Large intestine (tissue), 3 donors: ENCODE results near the gene TUBGCP2. TPM values are rescaled to one million over a fixed set of nuclear protein-coding genes. Genes with fewer than 3 reads are reported as not detected.

Source experiments
- DNase-seq, 2 donors: peaks; one replicate each; pipeline versions ENCODE4 v3.0.0 to v3.0.0-alpha.2; 2013
- H3K27ac ChIP-seq: one replicate; pipeline ENCODE4 v1.5.1; 2013; ENCODE audit warnings: low read length
- H3K27me3 ChIP-seq: 2 replicates; pipeline ENCODE4 v1.6.1; 2013; ENCODE audit warnings: low read length; ENCODE audit not compliant: control insufficient read depth, insufficient read depth
- H3K36me3 ChIP-seq: 2 replicates; pipeline ENCODE4 v1.6.1; 2013; ENCODE audit warnings: low read length; ENCODE audit not compliant: control insufficient read depth, insufficient read depth
- H3K4me1 ChIP-seq: one replicate; pipeline ENCODE4 v1.6.1; 2013; ENCODE audit warnings: low read length; ENCODE audit not compliant: control insufficient read depth, insufficient read depth
- H3K4me3 ChIP-seq: one replicate; pipeline ENCODE4 v1.5.1; 2013; ENCODE audit warnings: low read length
- H3K9me3 ChIP-seq: one replicate; pipeline ENCODE4 v1.6.1; 2013; ENCODE audit warnings: mild to moderate bottlenecking, low read depth, low read length, moderate library complexity; ENCODE audit not compliant: control insufficient read depth
- WGBS: methylation state at CpG from one replicate; pipeline ENCODE4 v1.1.5; 2013; ENCODE audit warnings: low lambda C conversion rate; ENCODE audit not compliant: insufficient coverage; 5-methylcytosine and 5-hydroxymethylcytosine counted together
- polyA plus RNA-seq: library from polyadenylated mRNA; unstranded; fragments of 120-200 nt; gene quantifications from one replicate; pipeline ENCODE4 v1.2.1, GENCODE V29; 2013

The TUBGCP2 gene
- polyA plus RNA-seq, 1 donor, result 53.2 TPM

GRCh38 chr10:133343558-133343957 is 34.9 kb upstream of the TUBGCP2 start:
- no CpG with 5 or more reads among the region's 9 CpGs for WGBS
- H3K9me3 ChIP-seq, result peaks cover 8% of the 10 kb centered on the region
- no peak overlapping the region for H3K27ac ChIP-seq
- H3K4me1 ChIP-seq, result peaks cover 16% of the 10 kb centered on the region
- H3K36me3 ChIP-seq, result no peaks in the 10 kb centered on the region
- H3K4me3 ChIP-seq, result no peak overlapping the region
- H3K27me3 ChIP-seq, result no peaks in the 10 kb centered on the region
- DNase-seq, result peak in 1 of 2 donors; percentile 59

DNA sequence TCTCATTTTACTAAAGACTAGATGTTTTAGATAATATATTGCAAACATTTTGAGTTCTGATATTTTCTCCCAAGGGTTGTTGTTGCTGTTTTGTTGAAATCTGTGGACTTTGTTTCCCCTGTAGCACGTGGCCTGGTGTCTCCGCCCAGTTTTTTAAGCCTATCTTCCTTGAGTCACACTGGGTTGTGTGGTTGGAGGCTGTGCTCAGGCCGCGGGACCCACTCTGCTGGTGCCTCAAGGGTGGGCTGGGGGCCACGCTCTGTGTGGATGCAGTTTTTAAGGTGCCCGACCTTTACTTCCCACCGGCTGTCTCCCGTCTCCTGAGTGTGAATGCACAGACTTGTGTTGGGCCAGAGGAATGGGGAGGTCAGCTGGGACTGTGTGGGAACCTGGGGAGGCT is 34.3 kb upstream of the TUBGCP2 start:
- Histone ChIP-seq H3K27ac (no peak overlapping the region), H3K4me1 (peaks cover 12% of the 10 kb centered on the region), H3K27me3 (peaks cover 5% of the 10 kb centered on the region), H3K4me3 (no peak overlapping the region), H3K9me3 (peaks cover 14% of the 10 kb centered on the region), H3K36me3 (no peaks in the 10 kb centered on the region)
- peak in 1 of 2 donors; percentile 55 for DNase-seq
- WGBS, result no CpG with 5 or more reads among the region's 8 CpGs

DNA sequence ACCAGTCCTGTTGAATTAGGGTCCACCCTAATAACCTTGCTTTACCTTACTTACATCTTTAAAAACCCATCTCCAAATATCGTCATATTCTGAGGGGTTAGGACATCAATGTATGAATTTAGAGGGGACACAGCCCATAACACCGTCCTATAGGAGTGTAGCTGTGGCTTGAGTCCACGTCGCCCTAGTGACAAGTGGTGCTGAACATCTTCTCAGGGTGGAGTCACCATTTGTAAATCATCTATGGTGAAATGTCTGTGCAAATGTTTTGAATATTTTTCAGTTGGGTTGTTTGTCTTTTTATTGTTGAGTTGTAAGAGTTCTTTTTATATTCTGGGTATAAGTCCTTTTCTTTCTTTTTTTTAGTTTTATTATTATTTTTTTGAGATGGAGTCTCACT is 33.3 kb upstream of the TUBGCP2 start:
- Histone ChIP-seq H3K27ac (no peak overlapping the region), H3K4me3 (no peak overlapping the region), H3K9me3 (peaks cover 23% of the 10 kb centered on the region), H3K36me3 (no peaks in the 10 kb centered on the region), H3K27me3 (peaks cover 15% of the 10 kb centered on the region), H3K4me1 (peaks cover 11% of the 10 kb centered on the region)
- no CpG with 5 or more reads among the region's 4 CpGs for WGBS
- DNase-seq, result no peak

DNA sequence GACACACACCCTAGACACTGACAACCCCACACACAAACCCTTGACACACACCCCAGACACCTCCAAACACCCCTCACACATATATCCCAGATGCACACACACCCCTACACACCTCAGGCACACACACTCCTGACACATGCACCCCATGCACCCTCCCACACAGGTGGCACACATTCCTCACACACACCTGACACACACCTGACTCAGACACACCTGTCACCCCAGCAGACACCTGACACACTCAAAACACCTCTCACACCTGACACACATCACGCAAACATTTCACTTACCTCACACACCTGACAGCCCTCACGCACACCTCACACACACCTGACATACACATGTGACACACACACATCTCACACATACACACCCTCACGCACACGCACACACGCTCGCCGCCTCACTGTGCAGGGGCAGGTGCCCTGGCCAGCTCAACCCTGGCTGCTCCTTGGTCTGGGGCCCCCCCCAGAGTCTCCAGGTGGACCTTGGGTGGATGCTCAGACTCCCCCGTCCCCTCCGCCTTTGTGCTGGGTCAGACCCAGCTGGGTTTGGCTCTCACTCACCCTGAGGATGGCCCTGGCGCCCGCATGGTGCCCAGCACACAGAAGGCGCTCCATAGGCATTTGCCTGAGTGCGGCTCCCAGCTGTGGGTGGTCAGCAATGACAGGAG is 31.2 kb upstream of the TUBGCP2 start:
- Histone ChIP-seq H3K4me1 (peaks cover 16% of the 10 kb centered on the region), H3K36me3 (no peaks in the 10 kb centered on the region), H3K4me3 (no peak overlapping the region), H3K27ac (no peak overlapping the region), H3K9me3 (peaks cover 27% of the 10 kb centered on the region), H3K27me3 (peaks cover 36% of the 10 kb centered on the region)
- 100% methylated on average over 2 of the region's 13 CpGs for WGBS
- DNase-seq, result no peak

GRCh38 chr10:133338080-133339071 is 29.7 kb upstream of the TUBGCP2 start:
- H3K4me1 ChIP-seq, result peaks cover 12% of the 10 kb centered on the region
- WGBS, result no CpG with 5 or more reads among the region's 10 CpGs
- H3K36me3 ChIP-seq, result no peaks in the 10 kb centered on the region
- peaks cover 33% of the 10 kb centered on the region for H3K9me3 ChIP-seq
- H3K27ac ChIP-seq, result no peak overlapping the region
- no peak overlapping the region for H3K4me3 ChIP-seq
- DNase-seq, result no peak
- H3K27me3 ChIP-seq, result peaks cover 44% of the 10 kb centered on the region

- WGBS, result no CpG with 5 or more reads among the region's 3 CpGs
- no peak overlapping the region for H3K27ac ChIP-seq
- peaks cover 52% of the 10 kb centered on the region for H3K27me3 ChIP-seq
- H3K36me3 ChIP-seq, result no peaks in the 10 kb centered on the region
- peaks cover 35% of the 10 kb centered on the region for H3K9me3 ChIP-seq
- H3K4me3 ChIP-seq, result no peak overlapping the region
- H3K4me1 ChIP-seq, result peaks cover 5% of the 10 kb centered on the region
- DNase-seq, result no peak
Measured at GRCh38 chr10:133337370-133337725, 28.7 kb upstream of the TUBGCP2 start.

DNA sequence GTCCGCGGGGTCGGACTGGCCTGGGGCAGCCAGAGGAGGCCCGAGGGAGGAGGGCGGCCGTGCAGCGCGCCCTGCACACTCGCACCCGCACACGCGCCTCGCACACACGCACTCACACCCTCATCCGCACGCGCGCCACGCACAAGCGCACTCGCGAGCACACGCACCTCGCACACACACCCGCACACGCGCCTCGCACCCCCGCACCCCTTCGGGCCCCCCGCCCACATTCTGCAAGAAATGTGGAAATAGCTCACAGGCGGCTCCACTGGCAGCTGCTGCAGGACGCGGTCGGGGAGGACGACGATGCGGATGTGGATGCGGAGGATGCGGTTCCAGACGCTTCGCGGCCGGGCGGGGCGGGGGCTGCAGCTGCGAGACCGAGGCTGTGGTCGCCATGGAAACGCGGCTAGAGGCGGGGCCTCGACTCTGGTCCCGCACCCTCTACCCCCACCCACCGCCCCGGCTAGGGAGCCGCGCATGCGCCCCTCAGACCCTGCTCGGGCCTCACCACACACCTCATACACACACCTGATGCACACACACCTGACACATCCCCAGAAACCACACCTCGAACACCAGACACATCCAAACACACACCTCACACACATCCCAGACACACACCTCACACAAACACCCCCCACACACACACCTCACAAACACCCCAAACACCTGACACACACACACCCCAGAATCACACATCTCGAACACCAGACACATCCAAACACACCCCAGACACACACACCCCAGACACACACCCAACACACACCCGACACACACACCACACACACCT is 28.1 kb upstream of the TUBGCP2 start, which contains the start of gene CALY:
Gene CALY, minus strand, starts transcription at position 320 of the 793 bp plus-strand sequence. CDS start 7,907 bp downstream, outside the sequence.
- no CpG with 5 or more reads among the region's 63 CpGs for WGBS
- no peak within 1 kb of the TSS for H3K27ac ChIP-seq

DNA sequence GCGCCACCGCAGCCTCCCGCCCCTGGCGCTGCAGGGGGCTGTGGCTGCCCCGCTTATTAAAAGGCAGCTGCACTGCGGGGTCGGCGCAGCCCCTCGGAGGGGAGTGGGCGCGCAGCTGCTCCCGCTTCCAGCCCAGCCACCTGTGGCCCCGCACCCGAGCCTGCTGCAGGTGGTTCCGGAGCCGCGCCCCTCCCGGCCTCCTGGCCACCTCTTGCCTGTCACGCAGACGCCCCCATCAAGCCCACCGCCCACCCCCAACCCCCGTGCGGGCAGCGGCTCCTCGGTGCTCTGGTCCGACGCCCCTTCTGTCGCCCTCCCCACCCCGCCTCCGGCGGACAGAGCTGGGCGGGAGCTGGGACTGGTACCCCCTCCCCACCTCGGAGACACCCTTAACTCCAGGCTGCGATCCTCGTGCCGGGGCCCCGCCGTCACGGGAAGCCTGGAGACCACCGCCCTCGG is 27.5 kb upstream of the TUBGCP2 start:
- H3K27me3 ChIP-seq, result peaks cover 63% of the 10 kb centered on the region

More for the DNA sequence above, 28.1 kb upstream of the TUBGCP2 start, which contains the start of gene CALY:
- peak in 1 of 2 donors; percentile 36 for DNase-seq
- Histone ChIP-seq H3K4me1 (peaks cover 5% of the 10 kb centered on the region), H3K9me3 (peaks cover 35% of the 10 kb centered on the region), H3K27me3 (peaks cover 57% of the 10 kb centered on the region), H3K4me3 (no peak within 1 kb of the TSS), H3K36me3 (no peaks in the 10 kb centered on the region)

GRCh38 chr10:133335246-133336117 is 26.8 kb upstream of the TUBGCP2 start:
- DNase-seq, result peak in 1 of 2 donors; percentile 61
- H3K27me3 ChIP-seq, result peaks cover 68% of the 10 kb centered on the region
- peaks cover 35% of the 10 kb centered on the region for H3K9me3 ChIP-seq
- H3K4me3 ChIP-seq, result peak overlapping the region; percentile 21
- WGBS, result no CpG with 5 or more reads among the region's 75 CpGs
- H3K36me3 ChIP-seq, result no peaks in the 10 kb centered on the region
- H3K27ac ChIP-seq, result no peak overlapping the region
- H3K4me1 ChIP-seq, result peaks cover 5% of the 10 kb centered on the region

More for the DNA sequence above, 27.5 kb upstream of the TUBGCP2 start:
- H3K27ac ChIP-seq, result no peak overlapping the region
- no CpG with 5 or more reads among the region's 41 CpGs for WGBS
- no peaks in the 10 kb centered on the region for H3K36me3 ChIP-seq
- H3K4me1 ChIP-seq, result peaks cover 5% of the 10 kb centered on the region
- peaks cover 35% of the 10 kb centered on the region for H3K9me3 ChIP-seq
- no peak overlapping the region for H3K4me3 ChIP-seq
- DNase-seq, result no peak
